SKM-1 (cell line): ENCODE results near the gene NME7.
"Not testable (repeated sequence)": the region's sequence is repeated elsewhere in the genome, so short reads cannot be mapped to it uniquely, and the experiment has no call there.

ENCODE experiments used
- DNase-seq: peaks from one replicate; lab custom pipeline; 2025; ENCODE audit not compliant: unreplicated experiment; lab: John Stamatoyannopoulos, UW

Gene NME7

GRCh38 chr1:169130683-169131082, 236.9 kb downstream of the NME7 start:
- no peak for DNase-seq

- DNase-seq = no peak
Measured at GRCh38 chr1:169129109-169129784, 238.3 kb downstream of the NME7 start.

GRCh38 chr1:169128562-169128961, 239.0 kb downstream of the NME7 start:
- DNase-seq = no peak

GRCh38 chr1:169127305-169127704, 240.3 kb downstream of the NME7 start:
- DNase-seq = no peak

GRCh38 chr1:169126335-169126734, 241.3 kb downstream of the NME7 start:
- DNase-seq = no peak

DNA sequence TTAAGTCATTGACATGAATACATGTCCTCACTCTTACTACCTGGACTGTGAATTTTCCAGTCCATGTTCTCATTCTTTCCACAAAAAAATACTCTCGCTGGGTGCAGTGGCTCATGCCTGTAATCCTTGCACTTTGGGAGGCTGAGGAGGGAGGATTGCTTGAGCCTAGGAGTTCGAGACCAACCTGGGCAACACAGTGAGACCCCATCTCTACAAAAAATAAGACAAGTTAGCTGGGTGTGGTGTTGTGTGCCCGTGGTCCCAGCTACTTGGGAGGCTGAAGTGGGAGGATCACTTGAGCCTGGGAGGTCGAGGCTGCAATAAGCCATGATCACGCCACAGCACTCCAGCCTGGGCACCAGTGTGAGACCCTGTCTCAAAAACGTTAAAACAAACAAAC, 242.0 kb downstream of the NME7 start:
- DNase-seq = not testable (repeated sequence)

DNA sequence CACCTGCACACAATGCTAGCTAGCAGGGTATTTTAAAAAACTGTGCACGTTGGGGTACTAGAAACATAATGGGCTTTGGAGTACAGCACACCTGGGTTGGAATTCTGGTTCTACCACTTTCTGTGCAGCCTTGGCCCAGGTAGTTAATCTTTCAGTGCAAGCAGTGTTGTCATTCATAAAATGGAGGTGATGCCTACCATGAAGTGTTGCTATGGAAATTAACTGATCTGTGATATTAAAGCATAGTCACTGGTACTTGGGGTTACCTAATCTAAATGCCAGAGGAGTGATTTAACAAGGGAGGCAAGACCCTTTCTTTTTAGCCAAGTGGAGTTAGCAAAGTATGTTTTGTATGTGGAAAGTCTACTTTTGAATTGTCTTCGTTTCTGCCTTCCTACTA, 243.1 kb downstream of the NME7 start:
- no peak for DNase-seq

GRCh38 chr1:169122976-169123375, 244.6 kb downstream of the NME7 start:
- no peak for DNase-seq

- no peak for DNase-seq
Measured at GRCh38 chr1:169121146-169121923, 246.3 kb downstream of the NME7 start.

DNA sequence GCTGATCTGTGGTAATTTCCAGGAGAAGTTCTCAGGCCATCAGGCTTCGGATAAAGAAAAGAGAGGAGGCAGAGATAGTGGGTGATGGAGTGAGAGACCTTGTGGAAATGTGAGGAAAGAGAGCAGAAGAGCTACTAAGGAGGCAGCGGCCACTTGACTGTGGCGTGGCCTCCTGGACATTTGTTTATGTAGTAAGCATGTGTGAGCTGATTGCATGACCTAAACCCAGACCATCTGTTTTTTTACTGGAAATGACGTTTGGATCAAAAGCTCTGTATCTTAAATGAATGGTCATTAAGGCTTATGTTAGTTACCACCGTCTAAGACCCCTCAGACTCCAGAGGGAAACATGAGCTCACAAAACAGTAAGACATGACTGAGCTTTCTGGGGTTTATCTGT, 247.5 kb downstream of the NME7 start:
- no peak for DNase-seq

DNA sequence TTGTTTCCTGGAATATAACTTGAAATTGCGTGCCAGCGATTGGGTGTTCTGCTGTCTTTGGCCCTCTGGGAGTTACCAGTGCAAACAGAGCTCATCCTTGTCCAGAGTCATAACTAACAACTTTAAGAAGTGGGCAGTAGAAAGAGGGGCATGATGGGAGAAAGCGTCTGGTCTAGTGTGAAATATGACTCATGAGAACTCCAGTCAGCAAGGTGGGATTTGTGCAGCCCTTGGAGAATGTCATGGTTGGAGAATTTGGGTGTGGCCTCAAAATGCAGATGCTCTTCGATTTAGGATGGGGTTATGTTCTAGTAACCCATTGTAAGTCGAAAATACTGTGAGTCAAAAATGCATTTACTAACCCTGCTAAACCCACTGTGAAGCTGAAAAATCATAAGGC, 248.2 kb downstream of the NME7 start:
- no peak for DNase-seq

GRCh38 chr1:169118227-169118626, 249.4 kb downstream of the NME7 start:
- no peak for DNase-seq

DNA sequence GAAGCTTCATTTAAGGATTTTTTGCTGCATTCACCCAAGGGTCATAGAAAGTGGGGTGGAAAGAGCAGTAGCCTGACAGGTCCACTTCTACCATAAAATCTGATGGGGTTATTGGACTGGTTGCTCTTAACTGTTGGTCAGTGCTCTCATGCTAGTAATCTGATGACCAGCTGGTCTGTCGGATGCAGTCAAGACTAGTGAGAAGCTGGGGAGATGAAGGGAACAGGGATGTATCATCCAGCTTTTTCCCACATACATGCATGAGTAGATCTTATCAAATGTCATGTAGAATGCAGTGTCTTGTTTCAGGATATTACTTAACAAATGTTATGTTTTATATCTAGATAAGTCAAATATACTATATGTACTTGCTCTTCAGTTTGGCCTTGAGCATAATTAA, 250.0 kb downstream of the NME7 start:
- no peak for DNase-seq

GRCh38 chr1:169117014-169117413, 250.6 kb downstream of the NME7 start:
- DNase-seq = no peak

GRCh38 chr1:169115891-169116585, 251.6 kb downstream of the NME7 start:
- DNase-seq = no peak

DNA sequence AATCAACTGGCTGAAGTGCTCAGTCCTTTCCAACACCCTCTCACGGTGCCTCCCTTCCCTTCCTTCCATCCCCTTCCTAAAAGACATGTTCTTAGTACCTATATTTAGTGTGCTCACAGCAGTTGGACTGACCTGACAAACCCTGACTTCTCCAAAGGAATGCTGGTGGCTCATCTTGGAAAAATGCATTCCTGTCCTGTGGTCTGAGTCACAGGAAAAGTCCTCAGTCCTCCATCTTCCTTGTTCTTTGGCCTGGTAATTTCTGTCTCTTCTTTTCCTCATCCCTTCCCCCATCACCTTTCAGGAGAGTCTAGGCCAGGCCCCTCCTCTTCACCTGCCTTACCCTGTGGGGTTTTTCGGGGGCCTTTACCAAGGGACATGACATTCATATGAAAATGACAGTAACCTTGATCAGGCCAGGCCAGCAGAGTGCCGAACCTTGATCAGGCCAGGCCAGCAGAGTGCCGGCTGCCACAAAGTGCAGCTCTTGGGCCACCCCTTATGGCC, 253.9 kb downstream of the NME7 start:
- DNase-seq = no peak

- DNase-seq = no peak
Measured at GRCh38 chr1:169112241-169112640, 255.4 kb downstream of the NME7 start.

DNA sequence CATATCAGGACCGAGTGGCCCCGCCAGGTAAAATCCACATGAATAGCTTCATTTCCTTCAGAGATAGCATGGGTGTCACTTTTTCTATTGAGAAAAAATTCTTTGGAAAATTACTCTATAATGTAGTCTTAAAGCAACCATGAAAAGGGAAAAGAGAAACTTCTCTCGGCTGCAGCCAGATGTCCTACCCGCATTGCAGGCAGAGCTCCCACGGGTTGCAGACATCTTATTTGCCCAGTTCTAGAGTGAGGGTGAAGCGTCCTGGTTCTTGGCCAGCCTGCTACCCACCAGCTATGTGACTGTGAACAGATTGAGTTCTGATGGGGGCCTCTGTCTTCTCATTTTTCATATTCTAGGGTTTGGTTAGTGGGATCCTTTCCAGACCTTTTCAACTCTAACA, 256.1 kb downstream of the NME7 start:
- no peak for DNase-seq

DNA sequence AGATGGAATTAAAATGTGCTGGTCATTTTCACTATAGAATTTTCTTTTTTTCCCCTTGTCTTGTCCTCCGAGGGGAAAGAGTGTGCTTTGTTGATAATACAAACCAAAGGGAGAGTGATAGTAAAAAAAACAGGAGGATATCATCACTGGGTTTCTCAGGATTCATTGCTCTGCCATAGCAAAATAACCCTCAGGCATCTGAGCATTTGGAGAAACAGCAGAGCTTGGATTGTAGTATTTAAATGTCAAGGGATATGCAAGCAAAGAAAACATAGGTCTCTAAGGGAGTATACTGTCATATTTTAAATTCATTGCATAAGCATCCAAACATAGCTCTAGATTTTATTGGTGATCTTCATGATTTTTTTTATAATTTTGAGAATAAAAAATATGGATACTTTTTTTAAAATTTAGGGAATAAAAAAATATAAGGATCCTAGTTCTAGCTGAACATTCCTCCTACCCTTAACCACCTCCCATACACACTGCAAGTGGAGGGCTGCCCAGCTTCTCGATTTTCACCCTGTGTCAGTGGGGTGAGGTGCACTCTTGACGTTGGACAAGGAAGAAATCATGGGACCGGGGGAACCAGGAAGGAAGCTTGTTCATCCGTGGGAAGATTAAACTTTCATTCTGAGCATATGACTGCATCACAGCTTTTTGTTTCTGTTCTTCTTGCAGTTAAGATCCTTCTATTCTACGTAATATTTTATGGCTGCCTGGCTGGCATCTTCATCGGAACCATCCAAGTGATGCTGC, 256.7 kb downstream of the NME7 start:
- DNase-seq = no peak

- DNase-seq = no peak
Measured at GRCh38 chr1:169110236-169110635, 257.4 kb downstream of the NME7 start.

DNA sequence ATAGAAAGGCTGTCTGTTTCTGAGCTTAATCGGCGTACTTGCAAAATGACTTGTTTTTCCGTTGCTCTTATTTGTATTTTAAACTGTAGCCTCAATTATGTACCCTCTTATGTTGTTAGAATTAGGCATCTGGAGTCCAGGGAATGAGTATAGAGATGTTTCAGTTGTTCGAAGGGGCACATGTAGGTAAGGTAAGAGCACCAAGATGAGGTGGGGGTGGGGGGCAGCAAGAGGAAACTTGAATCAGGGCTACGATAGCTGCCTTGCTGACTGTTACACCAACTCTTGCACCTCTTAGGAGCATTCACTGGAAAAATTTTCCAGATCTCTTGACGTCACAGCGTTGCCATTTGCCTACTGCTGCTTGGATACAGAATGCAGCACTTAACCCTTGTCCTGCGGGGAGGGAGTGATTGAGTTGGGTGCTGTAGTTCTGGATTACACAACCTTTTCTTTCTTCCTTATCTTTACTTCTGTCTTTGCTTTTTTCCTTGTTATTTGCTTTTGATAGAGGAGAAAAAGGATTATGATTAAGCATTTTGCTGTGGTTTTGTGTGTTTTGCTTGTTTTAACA, 257.9 kb downstream of the NME7 start:
- no peak for DNase-seq
